Measurements from ENCODE around the gene F11R. TPM values are rescaled to one million over a fixed set of nuclear protein-coding genes. Genes with fewer than 3 reads are reported as not detected.
"Not testable (repeated sequence)": the region's sequence is repeated elsewhere in the genome, so short reads cannot be mapped to it uniquely, and the experiment has no call there.

F11R gene
- total and polyA plus RNA-seq, 8 donors: 76.9 to 164 (median 100) TPM

DNA sequence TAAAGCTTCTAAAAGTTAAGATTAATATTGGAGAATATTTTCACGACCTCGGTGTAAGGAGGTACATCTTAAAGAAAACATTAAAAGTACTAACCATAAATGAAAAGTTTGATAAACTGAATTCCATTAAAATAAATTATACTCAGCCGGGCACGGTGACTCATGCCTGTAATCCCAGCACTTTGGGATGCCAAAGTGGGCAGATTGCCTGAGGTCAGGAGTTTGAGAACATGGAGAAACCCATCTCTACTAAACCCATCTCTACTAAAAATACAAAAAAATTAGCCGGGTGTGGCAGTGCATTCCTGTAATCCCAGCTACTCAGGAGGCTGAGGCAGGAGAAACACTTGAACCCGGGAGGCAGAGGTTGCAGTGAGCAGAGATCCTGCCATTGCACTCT is 75.1 kb downstream of the F11R start:
- H3K9me3 ChIP-seq; H3K27ac ChIP-seq; H3K4me1 ChIP-seq; H3K4me3 ChIP-seq; H3K36me3 ChIP-seq; DNase-seq; ATAC-seq; intact Hi-C loops (cut with DNase I): not testable (repeated sequence)
- H3K27me3 ChIP-seq: peaks cover 0 to 14% of the 10 kb centered on the region in 2 donors

Other genes starting within 250 kb of the F11R start
- 1 to 10 TPM in 1 of 2 donors, under 1 TPM in 1; 0.82 to 2.5 TPM for gene LY9, start 225.0 kb downstream of the F11R start, total RNA-seq
- gene LY9, start 225.0 kb downstream of the F11R start, polyA plus RNA-seq (ENCODE audit: insufficient read length in 6 of 6): under 1 TPM; 0.29 to 0.84 (median 0.43) TPM
- gene CD244, start 158.3 kb downstream of the F11R start, total RNA-seq: 1 to 10 TPM in 1 of 2 donors, under 1 TPM in 1; 0.90 to 3.7 TPM
- gene CD244, start 158.3 kb downstream of the F11R start, polyA plus RNA-seq (ENCODE audit: insufficient read length in 6 of 6): 1 to 10 TPM in 1 of 6 donors, under 1 TPM in 5; 0.43 to 1.0 (median 0.71) TPM
- 1 to 10 TPM in 1 of 2 donors, under 1 TPM in 1; 0.73 to 3.3 TPM for gene ITLN1, start 136.0 kb downstream of the F11R start, total RNA-seq
- gene ITLN1, start 136.0 kb downstream of the F11R start, polyA plus RNA-seq (ENCODE audit: insufficient read length in 6 of 6): 1 to 10 TPM in 1 of 6 donors, under 1 TPM in 5; 0.27 to 1.9 (median 0.68) TPM
- gene ITLN2, start 66.3 kb downstream of the F11R start, total RNA-seq: 1 to 10 TPM; 1.5 to 1.8 TPM
- under 1 TPM in 2 of 6 donors, not detected in 4; 0.17 to 0.18 TPM for gene ITLN2, start 66.3 kb downstream of the F11R start, polyA plus RNA-seq (ENCODE audit: insufficient read length in 6 of 6)
- 10 to 100 TPM; 35.1 to 73.5 TPM for gene TSTD1, start 17.8 kb upstream of the F11R start, total RNA-seq
- gene TSTD1, start 17.8 kb upstream of the F11R start, polyA plus RNA-seq (ENCODE audit: insufficient read length in 6 of 6): 10 to 100 TPM; 38.9 to 49.9 (median 45.7) TPM
- gene USF1, start 24.8 kb upstream of the F11R start, total RNA-seq: 10 to 100 TPM; 56.1 to 72.4 TPM
- 10 to 100 TPM; 61.1 to 75.4 (median 66.5) TPM for gene USF1, start 24.8 kb upstream of the F11R start, polyA plus RNA-seq (ENCODE audit: insufficient read length in 6 of 6)
- gene ARHGAP30, start 48.7 kb upstream of the F11R start, total RNA-seq: 10 to 100 TPM; 18.8 to 57.7 TPM
- 1 to 10 TPM; 3.0 to 4.5 (median 4.0) TPM for gene ARHGAP30, start 48.7 kb upstream of the F11R start, polyA plus RNA-seq (ENCODE audit: insufficient read length in 6 of 6)
- gene NECTIN4, start 68.4 kb upstream of the F11R start, total RNA-seq: 1 to 10 TPM; 5.6 to 9.6 TPM
- gene NECTIN4, start 68.4 kb upstream of the F11R start, polyA plus RNA-seq (ENCODE audit: insufficient read length in 6 of 6): 10 to 100 TPM in 3 of 6 donors, 1 to 10 TPM in 3; 7.9 to 11.2 (median 9.5) TPM
- gene KLHDC9, start 77.2 kb upstream of the F11R start, total RNA-seq: 10 to 100 TPM in 1 of 2 donors, 1 to 10 TPM in 1; 4.5 to 10.3 TPM
- 1 to 10 TPM; 4.3 to 7.7 (median 5.1) TPM for gene KLHDC9, start 77.2 kb upstream of the F11R start, polyA plus RNA-seq (ENCODE audit: insufficient read length in 6 of 6)
- 10 to 100 TPM; 42.5 to 47.9 TPM for gene PFDN2, start 96.9 kb upstream of the F11R start, total RNA-seq
- 10 to 100 TPM; 45.8 to 57.0 (median 52.8) TPM for gene PFDN2, start 96.9 kb upstream of the F11R start, polyA plus RNA-seq (ENCODE audit: insufficient read length in 6 of 6)
- gene NIT1, start 97.0 kb upstream of the F11R start, total RNA-seq: 10 to 100 TPM; 38.7 to 40.2 TPM
- gene NIT1, start 97.0 kb upstream of the F11R start, polyA plus RNA-seq (ENCODE audit: insufficient read length in 6 of 6): 10 to 100 TPM; 40.7 to 44.6 (median 41.6) TPM
- gene DEDD, start 111.5 kb upstream of the F11R start, total RNA-seq: 10 to 100 TPM; 25.8 to 34.6 TPM
- gene DEDD, start 111.5 kb upstream of the F11R start, polyA plus RNA-seq (ENCODE audit: insufficient read length in 6 of 6): 10 to 100 TPM; 49.0 to 55.8 (median 51.6) TPM
- 10 to 100 TPM; 93.8 to 99.8 TPM for gene UFC1, start 132.8 kb upstream of the F11R start, total RNA-seq
- gene UFC1, start 132.8 kb upstream of the F11R start, polyA plus RNA-seq (ENCODE audit: insufficient read length in 6 of 6): 100 to 1,000 TPM; 134 to 163 (median 152) TPM
- gene USP21, start 138.3 kb upstream of the F11R start, total RNA-seq: 10 to 100 TPM; 24.1 to 25.8 TPM
- gene USP21, start 138.3 kb upstream of the F11R start, polyA plus RNA-seq (ENCODE audit: insufficient read length in 6 of 6): 10 to 100 TPM; 42.1 to 53.3 (median 49.1) TPM
- gene PPOX, start 145.3 kb upstream of the F11R start, total RNA-seq: 10 to 100 TPM; 15.2 to 18.7 TPM
- gene PPOX, start 145.3 kb upstream of the F11R start, polyA plus RNA-seq (ENCODE audit: insufficient read length in 6 of 6): 10 to 100 TPM; 41.9 to 53.0 (median 49.3) TPM
- 10 to 100 TPM; 35.3 to 35.8 TPM for gene B4GALT3, start 156.4 kb upstream of the F11R start, total RNA-seq
- gene B4GALT3, start 156.4 kb upstream of the F11R start, polyA plus RNA-seq (ENCODE audit: insufficient read length in 6 of 6): 10 to 100 TPM; 36.1 to 42.3 (median 37.6) TPM
- gene ADAMTS4, start 177.9 kb upstream of the F11R start, total RNA-seq: 10 to 100 TPM; 13.4 to 15.4 TPM
- gene ADAMTS4, start 177.9 kb upstream of the F11R start, polyA plus RNA-seq (ENCODE audit: insufficient read length in 6 of 6): 1 to 10 TPM; 1.4 to 3.5 (median 2.4) TPM
- 10 to 100 TPM; 67.7 to 78.6 TPM for gene NDUFS2, start 181.2 kb upstream of the F11R start, total RNA-seq
- 100 to 1,000 TPM; 142 to 188 (median 161) TPM for gene NDUFS2, start 181.2 kb upstream of the F11R start, polyA plus RNA-seq (ENCODE audit: insufficient read length in 6 of 6)
- gene FCER1G, start 194.1 kb upstream of the F11R start, total RNA-seq: 100 to 1,000 TPM; 102 to 329 TPM
- 10 to 100 TPM; 14.6 to 22.0 (median 15.8) TPM for gene FCER1G, start 194.1 kb upstream of the F11R start, polyA plus RNA-seq (ENCODE audit: insufficient read length in 6 of 6)
- not detected for gene APOA2, start 202.5 kb upstream of the F11R start, total RNA-seq
- 1 to 10 TPM in 2 of 6 donors, under 1 TPM in 1, not detected in 3; 0.67 to 9.4 (median 6.8) TPM for gene APOA2, start 202.5 kb upstream of the F11R start, polyA plus RNA-seq (ENCODE audit: insufficient read length in 6 of 6)
- gene TOMM40L, start 204.9 kb upstream of the F11R start, total RNA-seq: 10 to 100 TPM; 12.7 to 15.6 TPM
- 10 to 100 TPM in 4 of 6 donors, 1 to 10 TPM in 2; 9.2 to 12.7 (median 10.9) TPM for gene TOMM40L, start 204.9 kb upstream of the F11R start, polyA plus RNA-seq (ENCODE audit: insufficient read length in 6 of 6)
- not detected for gene NR1I3, start 217.1 kb upstream of the F11R start, total RNA-seq
- 1 to 10 TPM in 4 of 6 donors, under 1 TPM in 2; 0.48 to 1.5 (median 1.2) TPM for gene NR1I3, start 217.1 kb upstream of the F11R start, polyA plus RNA-seq (ENCODE audit: insufficient read length in 6 of 6)
- gene PCP4L1, start 237.6 kb upstream of the F11R start, total RNA-seq: 1 to 10 TPM; 1.5 to 6.6 TPM
- 1 to 10 TPM in 4 of 6 donors, under 1 TPM in 2; 0.53 to 1.4 (median 1.2) TPM for gene PCP4L1, start 237.6 kb upstream of the F11R start, polyA plus RNA-seq (ENCODE audit: insufficient read length in 6 of 6)

Data from left lung (tissue), 10 donors.